Keratinocyte (primary cell): ENCODE results near the gene MARCHF10.

ENCODE experiments used
- EZH2 ChIP-seq: IDR thresholded peaks from one replicate; pipeline ENCODE4 v1.6.1; 2012; ENCODE audit warnings: inconsistent platforms, mild to moderate bottlenecking, low read length, moderate library complexity
- TF ChIP-seq, protein P1 (sequence below), 3 experiments: IDR thresholded peaks in 1 of 3; conservative IDR thresholded peaks in 1 of 3; optimal IDR thresholded peaks in 1 of 3; 2 replicates in 2 of 3; 3 replicates in 1 of 3; pipeline versions ENCODE3 to v1.5.1; 2011; ENCODE audit warnings: low read length in 3 of 3, mild to moderate bottlenecking in 3 of 3, moderate library complexity in 2 of 3, control low read depth in 1 of 3, inconsistent platforms in 1 of 3; ENCODE audit not compliant: insufficient read depth in 2 of 3; ENCODE audit errors: extremely low read depth in 1 of 3

DNA sequence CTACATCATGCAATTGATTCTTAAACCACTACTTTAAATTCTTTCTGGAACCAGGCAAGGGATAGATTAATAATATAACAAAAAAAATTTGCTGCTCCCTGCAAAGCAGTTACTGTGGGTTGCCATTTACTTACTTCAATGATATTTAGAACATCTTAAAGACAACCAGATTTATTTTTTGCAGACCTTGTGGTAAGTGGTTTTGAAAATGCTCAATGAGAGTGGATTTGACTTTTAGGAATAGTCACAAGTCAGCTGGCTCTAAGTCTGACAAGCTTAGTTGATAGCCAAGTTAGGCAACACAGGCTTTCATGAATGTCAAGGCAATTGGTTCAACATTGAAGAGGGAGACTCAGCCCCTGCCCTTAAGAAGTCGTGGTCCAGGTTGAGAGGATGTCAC is 11.8 kb downstream of the MARCHF10 start:
- TF ChIP-seq, protein P1, sequence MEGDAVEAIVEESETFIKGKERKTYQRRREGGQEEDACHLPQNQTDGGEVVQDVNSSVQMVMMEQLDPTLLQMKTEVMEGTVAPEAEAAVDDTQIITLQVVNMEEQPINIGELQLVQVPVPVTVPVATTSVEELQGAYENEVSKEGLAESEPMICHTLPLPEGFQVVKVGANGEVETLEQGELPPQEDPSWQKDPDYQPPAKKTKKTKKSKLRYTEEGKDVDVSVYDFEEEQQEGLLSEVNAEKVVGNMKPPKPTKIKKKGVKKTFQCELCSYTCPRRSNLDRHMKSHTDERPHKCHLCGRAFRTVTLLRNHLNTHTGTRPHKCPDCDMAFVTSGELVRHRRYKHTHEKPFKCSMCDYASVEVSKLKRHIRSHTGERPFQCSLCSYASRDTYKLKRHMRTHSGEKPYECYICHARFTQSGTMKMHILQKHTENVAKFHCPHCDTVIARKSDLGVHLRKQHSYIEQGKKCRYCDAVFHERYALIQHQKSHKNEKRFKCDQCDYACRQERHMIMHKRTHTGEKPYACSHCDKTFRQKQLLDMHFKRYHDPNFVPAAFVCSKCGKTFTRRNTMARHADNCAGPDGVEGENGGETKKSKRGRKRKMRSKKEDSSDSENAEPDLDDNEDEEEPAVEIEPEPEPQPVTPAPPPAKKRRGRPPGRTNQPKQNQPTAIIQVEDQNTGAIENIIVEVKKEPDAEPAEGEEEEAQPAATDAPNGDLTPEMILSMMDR (optimal IDR thresholded peaks at IDR 0.05 in 1 of 3, IDR thresholded peaks at IDR 0.05 in 1 of 3, conservative IDR thresholded peaks at IDR 0.05 in 1 of 3; ENCODE audit: extremely low read depth in 1 of 3, insufficient read depth in 2 of 3, low read length in 3 of 3): no peak
- no peak for TF ChIP-seq EZH2
